Activated CD4-positive, alpha-beta T cell treated with anti-CD3 and anti-CD28 coated beads, Interleukin-2, amount 50 U/mL, for 48 hours (primary cell): Measurements from ENCODE around the gene SPATA33.
"Not testable (repeated sequence)": the region's sequence is repeated elsewhere in the genome, so short reads cannot be mapped to it uniquely, and the experiment has no call there.

Source experiments
- DNase-seq, 2 experiments: peaks; one replicate each; pipeline ENCODE4 v3.0.0-alpha.2; 2020

SPATA33 gene

DNA sequence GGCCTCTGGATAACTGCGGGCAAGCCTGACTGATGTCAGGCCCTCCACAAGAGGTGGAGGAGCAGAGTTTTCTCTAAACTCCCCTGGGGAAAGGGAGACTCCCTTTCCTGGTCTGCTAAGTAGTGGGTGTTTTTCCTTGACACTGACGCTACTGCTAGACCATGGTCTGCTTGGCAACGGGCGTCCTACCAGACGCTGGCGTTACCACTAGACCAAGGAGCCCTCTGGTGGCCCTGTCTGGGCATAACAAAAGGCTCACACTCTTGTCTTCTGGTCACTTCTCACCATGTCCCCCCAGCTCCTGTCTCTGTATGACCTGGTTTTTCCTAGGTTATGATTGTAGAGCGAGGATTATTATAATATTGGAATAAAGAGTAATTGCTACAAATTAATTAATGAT lies 9.4 kb downstream of the SPATA33 start:
- peak; percentile 23 to 30 for DNase-seq

DNA sequence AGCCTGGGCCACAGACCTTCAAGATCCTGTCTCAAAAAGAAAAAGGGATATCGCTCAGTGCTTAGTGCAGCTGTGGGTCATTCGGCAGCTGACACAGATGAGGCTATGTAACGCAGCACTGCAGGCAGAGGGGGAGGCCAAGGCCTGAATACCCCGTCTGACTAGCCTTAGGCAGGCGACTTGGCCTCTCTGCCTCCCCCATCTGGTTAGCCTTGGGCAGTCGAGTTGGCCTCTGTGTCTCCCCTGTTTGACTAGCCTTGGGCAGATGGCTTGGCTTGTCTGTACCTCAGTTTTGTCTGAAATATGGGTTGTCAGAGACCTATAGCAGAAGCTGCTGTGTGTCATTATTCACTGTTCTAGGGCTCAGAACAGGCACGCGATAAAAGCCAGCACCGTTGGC lies 10.0 kb downstream of the SPATA33 start:
- DNase-seq: no peak

GRCh38 chr16:89668790-89669158 lies 11.1 kb downstream of the SPATA33 start:
- DNase-seq: no peak

- no peak for DNase-seq
Measured at GRCh38 chr16:89669755-89670154, 12.1 kb downstream of the SPATA33 start.

DNA sequence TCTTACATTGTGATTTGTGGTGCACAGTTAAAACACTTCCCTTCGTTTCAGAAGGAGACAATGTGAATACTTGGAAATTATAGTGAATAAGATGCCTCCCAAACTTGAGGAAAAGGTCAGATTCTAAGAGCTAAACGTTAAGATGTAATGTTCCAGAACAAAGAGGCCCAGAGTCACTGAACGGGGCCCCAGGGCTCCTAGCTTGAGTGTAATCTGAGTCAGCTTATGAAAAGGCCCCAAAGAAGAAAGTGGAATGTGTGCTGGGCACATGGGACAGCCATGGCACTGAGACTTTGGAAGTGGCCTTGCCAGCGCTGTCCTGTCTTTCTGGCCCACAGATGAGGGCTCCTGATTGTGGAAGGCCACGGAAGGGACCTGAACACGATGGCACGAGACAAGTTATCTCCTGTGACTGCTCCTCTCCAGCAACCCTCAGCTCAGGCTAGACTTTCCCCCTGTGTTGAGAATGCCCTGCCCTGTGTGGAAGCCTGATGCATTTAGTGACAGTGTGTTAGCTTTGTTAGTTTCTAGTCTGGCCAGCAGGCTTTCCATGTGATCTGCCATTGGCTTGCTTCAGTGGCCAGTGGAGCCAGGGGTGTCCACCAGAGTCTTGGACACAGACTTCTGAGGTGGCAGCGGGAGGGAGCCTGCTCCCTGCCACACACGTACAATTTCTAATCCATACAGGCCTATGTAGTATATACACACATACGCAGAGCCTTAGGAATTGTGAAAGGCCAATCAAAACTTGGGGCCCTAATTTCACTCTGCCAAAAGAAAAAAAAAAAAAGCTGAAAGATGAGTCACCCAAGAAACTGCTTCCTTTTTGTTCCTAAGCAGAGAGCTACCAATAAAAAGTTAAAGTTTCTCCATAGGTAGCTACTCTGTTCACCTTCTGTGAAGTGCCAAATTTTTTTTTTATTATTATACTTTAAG lies 13.1 kb downstream of the SPATA33 start:
- no peak for DNase-seq

DNA sequence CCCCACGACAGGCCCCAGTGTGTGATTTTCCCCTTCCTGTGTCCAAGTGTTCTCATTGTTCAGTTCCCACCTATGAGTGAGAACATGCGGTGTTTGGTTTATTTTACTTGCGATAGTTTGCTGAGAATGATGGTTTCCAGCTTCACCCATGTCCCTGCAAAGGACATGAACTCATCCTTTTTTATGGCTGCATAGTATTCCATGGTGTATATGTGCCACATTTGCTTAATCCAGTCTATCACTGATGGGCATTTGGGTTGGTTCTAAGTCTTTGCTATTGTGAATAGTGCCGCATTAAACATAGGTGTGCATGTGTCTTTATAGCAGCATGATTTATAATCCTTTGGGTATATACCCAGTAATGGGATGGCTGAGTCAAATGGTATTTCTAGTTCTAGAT lies 13.9 kb downstream of the SPATA33 start:
- not testable (repeated sequence) for DNase-seq

- no peak for DNase-seq
Measured at GRCh38 chr16:89672177-89672941, 14.7 kb downstream of the SPATA33 start.

DNA sequence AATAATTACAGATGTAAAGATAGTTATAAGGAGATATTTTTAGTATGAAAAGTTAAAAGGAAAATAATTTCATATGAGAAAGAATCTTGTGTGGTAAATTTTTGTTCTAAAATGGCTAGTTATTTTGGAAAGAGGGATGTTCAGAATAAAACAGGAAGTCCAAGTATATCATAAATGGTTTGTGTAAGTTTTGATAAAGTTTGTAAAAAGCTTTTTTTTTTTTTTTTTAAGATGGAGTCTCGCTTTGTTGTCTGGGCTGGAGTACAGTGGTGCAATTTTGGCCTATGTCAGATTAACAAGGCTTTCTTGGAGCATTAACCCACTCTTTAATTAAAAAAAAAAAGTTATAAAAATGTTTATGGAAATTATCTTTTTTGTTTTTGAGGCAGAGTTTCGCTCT lies 20.6 kb downstream of the SPATA33 start:
- no peak for DNase-seq

DNA sequence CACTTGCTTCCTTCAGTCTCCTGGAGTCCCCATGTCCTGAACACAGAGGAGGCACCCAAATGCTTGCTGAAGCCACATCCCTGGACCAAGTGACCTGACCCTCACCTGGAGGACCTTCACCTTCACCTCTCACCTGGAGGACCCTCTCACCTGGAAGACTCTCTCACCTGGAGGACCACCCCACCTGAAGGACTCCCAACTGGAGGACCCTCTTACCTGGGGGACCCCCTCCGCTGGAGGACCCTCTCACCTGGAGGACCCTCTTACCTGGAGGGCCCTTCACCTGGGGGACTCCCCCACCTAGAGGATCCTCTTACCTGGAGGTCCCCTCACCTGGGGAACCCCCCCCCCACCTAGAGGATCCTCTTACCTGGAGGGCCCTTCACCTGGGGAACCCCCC lies 28.3 kb downstream of the SPATA33 start:
- DNase-seq: no peak

DNA sequence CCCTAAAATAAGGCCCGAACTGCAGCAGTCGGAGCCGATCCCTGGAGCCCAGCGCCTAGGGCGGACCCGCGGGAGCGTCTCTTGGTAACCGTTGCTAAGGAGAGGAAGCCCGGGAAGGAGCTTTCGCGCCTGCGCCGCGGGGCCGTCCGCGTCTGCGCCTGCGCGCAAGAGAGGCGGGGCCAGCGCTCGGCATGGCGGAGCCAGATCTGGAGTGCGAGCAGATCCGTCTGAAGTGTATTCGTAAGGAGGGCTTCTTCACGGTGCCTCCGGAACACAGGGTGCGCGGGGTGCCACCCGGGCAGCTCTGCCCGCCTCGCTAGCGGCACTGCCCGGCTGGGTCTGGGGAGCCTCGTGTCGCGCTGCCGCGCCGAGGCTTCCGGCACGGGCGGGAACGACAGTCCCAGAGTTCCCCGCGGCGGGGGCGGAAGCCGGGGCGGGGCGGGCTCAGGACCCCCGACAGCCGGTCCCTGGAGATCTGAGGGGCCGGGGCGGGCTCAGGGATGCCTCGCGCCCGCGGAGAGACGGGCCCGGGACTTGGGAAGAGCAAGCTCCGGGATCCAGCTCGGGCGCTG lies 29.0 kb downstream of the SPATA33 start, which contains the start of gene CDK10:
CDK10 (plus strand) TSS at position 170 of the 572 bp plus-strand sequence; CDS start at position 192, 22 bp downstream.
- peak; percentile 90 to 92 for DNase-seq

DNA sequence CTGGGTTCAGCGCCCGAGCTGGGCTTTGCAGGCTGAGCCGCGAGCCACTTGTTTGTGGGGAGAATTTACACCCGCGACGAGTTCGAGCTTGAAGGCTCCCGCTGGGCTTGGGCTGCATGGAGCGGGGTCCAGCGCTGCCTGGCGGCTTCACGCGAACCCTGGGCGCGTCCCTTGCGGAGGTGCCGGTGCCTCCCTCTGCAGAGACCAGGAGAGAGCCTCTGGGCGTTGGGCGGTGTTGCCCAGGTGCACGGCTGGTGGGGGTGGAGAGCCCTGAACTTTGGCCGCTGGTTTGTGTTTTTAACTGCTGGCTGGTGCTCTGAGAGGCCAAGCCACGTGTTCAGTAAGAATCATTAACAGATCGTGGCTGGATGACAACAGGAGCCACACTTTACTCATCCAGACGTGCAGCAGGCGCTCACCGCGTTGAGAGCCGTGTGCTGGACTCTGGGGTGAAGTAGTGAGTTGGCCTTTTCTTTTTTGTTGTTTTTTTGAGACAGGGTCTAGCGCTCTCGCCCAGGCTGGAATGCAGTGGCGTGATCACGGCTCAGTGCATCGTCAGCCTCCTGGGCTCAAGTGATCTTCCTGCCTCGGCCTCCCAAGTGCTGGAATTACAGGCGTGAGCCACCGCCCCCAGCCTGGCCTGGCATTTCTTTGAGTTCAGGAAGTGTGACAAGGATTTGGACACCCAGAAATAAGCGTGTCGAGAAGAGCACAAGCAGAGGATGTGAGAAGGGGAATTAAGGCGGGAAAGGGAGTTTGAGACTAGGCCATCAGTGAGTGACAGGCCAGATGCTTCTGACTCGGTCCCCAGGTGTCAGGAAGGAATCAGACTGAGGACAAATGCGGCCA lies 29.7 kb downstream of the SPATA33 start:
- DNase-seq: peak in 1 of 2 experiments; percentile 21

GRCh38 chr16:89688395-89688794 lies 30.8 kb downstream of the SPATA33 start:
- DNase-seq: no peak

DNA sequence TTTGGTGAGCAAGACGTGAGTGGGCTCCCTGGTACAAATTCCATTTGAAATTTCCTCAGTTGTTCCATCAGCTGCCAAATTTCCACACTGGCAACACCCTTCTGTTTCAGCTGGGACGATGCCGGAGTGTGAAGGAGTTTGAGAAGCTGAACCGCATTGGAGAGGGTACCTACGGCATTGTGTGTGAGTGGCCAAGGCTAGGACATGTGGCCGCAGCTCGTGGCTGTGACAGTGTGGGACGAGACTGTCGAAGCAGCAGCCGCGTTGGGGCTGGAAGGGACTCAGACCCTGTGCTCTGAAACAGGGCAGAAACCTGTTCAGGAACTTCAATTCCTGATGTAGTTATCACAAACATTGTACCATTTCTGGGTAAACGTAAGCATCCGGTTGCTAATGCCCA lies 31.5 kb downstream of the SPATA33 start:
- no peak for DNase-seq

GRCh38 chr16:89689621-89690020 lies 32.0 kb downstream of the SPATA33 start:
- DNase-seq: not testable (repeated sequence)

GRCh38 chr16:89690392-89690901 lies 32.8 kb downstream of the SPATA33 start:
- no peak for DNase-seq

DNA sequence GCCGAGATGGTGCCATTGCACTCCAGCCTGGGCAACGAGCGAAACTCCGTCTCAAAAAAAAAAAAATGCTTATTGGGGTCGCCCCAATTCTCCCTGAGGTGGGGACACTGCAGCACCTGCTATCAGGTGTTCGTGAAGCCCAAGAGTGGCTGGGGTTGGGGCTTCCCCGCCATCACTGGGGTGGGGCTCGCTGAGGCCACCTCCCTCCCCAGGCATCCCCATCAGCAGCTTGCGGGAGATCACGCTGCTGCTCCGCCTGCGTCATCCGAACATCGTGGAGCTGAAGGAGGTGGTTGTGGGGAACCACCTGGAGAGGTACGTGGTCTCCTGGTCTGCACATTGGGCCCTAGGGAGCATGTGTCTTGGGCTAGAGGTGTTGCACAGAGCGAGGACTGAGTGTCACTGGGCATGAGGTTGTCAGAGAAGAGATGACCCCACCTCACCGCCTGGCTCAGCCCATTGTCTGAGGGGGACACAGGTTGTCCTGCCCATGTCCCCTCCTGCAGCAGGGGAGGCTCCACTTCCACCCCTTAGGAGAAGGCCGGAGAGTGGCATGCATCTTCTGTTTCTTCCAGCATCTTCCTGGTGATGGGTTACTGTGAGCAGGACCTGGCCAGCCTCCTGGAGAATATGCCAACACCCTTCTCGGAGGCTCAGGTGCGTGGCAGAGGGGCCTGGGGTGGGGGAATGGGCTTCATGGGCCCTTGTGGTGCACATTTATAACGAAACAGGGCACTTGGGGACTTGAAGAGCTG lies 33.8 kb downstream of the SPATA33 start:
- no peak for DNase-seq

GRCh38 chr16:89691986-89692569 lies 34.4 kb downstream of the SPATA33 start:
- DNase-seq: no peak

DNA sequence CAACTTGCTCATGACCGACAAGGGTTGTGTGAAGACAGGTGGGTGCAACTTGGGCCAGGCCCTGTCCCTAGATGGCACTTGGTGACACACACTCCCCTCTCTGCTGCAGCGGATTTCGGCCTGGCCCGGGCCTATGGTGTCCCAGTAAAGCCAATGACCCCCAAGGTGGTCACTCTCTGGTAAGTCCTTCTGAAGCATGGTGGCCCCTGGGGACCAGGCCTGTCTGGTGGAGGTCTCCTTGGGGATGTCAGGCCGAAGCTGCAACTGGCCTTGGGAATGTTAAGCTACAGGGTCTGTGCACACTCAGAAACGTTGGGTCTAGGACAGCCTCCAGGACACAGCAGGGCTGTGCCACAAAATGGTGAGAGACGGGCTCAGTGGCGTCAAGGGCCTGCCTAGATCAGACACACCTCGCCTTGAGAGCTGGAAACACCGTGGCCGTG lies 35.7 kb downstream of the SPATA33 start:
- no peak for DNase-seq

- DNase-seq: no peak
Measured at GRCh38 chr16:89693931-89694783, 36.5 kb downstream of the SPATA33 start.

DNA sequence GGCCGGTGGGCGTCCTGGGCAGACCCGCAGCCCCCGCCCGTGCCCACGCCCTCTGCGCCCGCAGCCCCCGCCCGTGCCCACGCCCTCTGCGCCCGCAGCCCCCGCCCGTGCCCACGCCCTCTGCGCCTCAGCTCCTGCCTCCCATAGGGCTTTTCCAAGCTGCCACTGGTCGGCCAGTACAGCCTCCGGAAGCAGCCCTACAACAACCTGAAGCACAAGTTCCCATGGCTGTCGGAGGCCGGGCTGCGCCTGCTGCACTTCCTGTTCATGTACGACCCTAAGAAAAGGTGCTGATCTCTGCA lies 37.1 kb downstream of the SPATA33 start:
- not testable (repeated sequence) for DNase-seq
